H9 (cell line): ENCODE data around the gene OPTN. TPM values are rescaled to one million over a fixed set of nuclear protein-coding genes. Genes with fewer than 3 reads are reported as not detected.

Experiments used
- DNase-seq: peaks from one replicate; pipeline ENCODE4 v3.0.0-alpha.2; 2017
- H2AFZ ChIP-seq: one replicate; pipeline ENCODE4 v1.6.1; 2013; ENCODE audit warnings: mild to moderate bottlenecking, low read length, control low read depth, moderate library complexity
- H2AK5ac ChIP-seq: 2 replicates; pipeline ENCODE4 v1.6.1; 2013; ENCODE audit warnings: low read length, control low read depth, mixed read lengths; ENCODE audit not compliant: insufficient read length
- H2BK120ac ChIP-seq: one replicate; pipeline ENCODE4 v1.6.1; 2013; ENCODE audit warnings: low read depth, mild to moderate bottlenecking, low read length, control low read depth, inconsistent platforms; ENCODE audit not compliant: poor library complexity, severe bottlenecking
- H2BK12ac ChIP-seq: 2 replicates; pipeline ENCODE4 v1.6.1; 2013; ENCODE audit warnings: low read length, control low read depth, mixed read lengths, low read depth; ENCODE audit not compliant: insufficient read length
- H2BK15ac ChIP-seq: 2 replicates; pipeline ENCODE4 v1.6.1; 2013; ENCODE audit warnings: low read depth, low read length, control low read depth
- H2BK20ac ChIP-seq: one replicate; pipeline ENCODE4 v1.6.1; 2013; ENCODE audit warnings: low read depth, mild to moderate bottlenecking, low read length, control low read depth, inconsistent platforms; ENCODE audit not compliant: poor library complexity, severe bottlenecking
- H2BK5ac ChIP-seq: 2 replicates; pipeline ENCODE4 v1.6.1; 2013; ENCODE audit warnings: low read length, control low read depth, mixed read lengths; ENCODE audit not compliant: insufficient read length
- H3K14ac ChIP-seq: 2 replicates; pipeline ENCODE4 v1.6.1; 2013; ENCODE audit warnings: low read length, control low read depth; ENCODE audit not compliant: insufficient read depth
- H3K18ac ChIP-seq: 2 replicates; pipeline ENCODE4 v1.6.1; 2013; ENCODE audit warnings: low read depth, mild to moderate bottlenecking, mixed read lengths, low read length, control low read depth; ENCODE audit not compliant: insufficient read length
- H3K23ac ChIP-seq: 2 replicates; pipeline ENCODE4 v1.6.1; 2013; ENCODE audit warnings: low read length, control low read depth, mixed read lengths, low read depth; ENCODE audit not compliant: insufficient read length
- H3K23me2 ChIP-seq: 2 replicates; pipeline ENCODE4 v1.6.1; 2013; ENCODE audit warnings: low read depth, mild to moderate bottlenecking, mixed read lengths, low read length, control low read depth; ENCODE audit not compliant: insufficient read length, poor library complexity, severe bottlenecking
- H3K27ac ChIP-seq: 2 replicates; pipeline ENCODE4 v1.5.1; 2013; ENCODE audit warnings: low read length, control low read depth, mixed read lengths, low read depth; ENCODE audit not compliant: insufficient read length
- H3K27me3 ChIP-seq: 2 replicates; pipeline ENCODE4 v1.6.1; 2013; ENCODE audit warnings: low read length, control low read depth, inconsistent platforms; ENCODE audit not compliant: insufficient read depth
- H3K4ac ChIP-seq: 2 replicates; pipeline ENCODE4 v1.6.1; 2013; ENCODE audit warnings: low read depth, mild to moderate bottlenecking, control low read depth, inconsistent platforms, low read length, moderate library complexity
- H3K4me1 ChIP-seq: 2 replicates; pipeline ENCODE4 v1.6.1; 2013; ENCODE audit warnings: low read length, control low read depth, inconsistent platforms; ENCODE audit not compliant: insufficient read depth
- H3K4me2 ChIP-seq: 2 replicates; pipeline ENCODE4 v1.6.1; 2013; ENCODE audit warnings: low read length, control low read depth, mixed read lengths; ENCODE audit not compliant: insufficient read length, insufficient read depth
- H3K56ac ChIP-seq: 2 replicates; pipeline ENCODE4 v1.6.1; 2013; ENCODE audit warnings: low read depth, mild to moderate bottlenecking, mixed read lengths, low read length, control low read depth; ENCODE audit not compliant: insufficient read length
- H3K79me1 ChIP-seq: 2 replicates; pipeline ENCODE4 v1.6.1; 2013; ENCODE audit warnings: low read depth, mild to moderate bottlenecking, moderate library complexity, low read length, control low read depth, inconsistent platforms; ENCODE audit not compliant: insufficient read depth, poor library complexity, severe bottlenecking
- H3K79me2 ChIP-seq: 2 replicates; pipeline ENCODE4 v1.6.1; 2013; ENCODE audit warnings: low read length, control low read depth, inconsistent platforms; ENCODE audit not compliant: insufficient read depth
- H3K9ac ChIP-seq: 2 replicates; pipeline ENCODE4 v1.6.1; 2013; ENCODE audit warnings: low read length, control low read depth, mixed read lengths; ENCODE audit not compliant: insufficient read length; ENCODE audit errors: extremely low read depth
- H3K9me3 ChIP-seq: one replicate; pipeline ENCODE4 v1.6.1; 2013; ENCODE audit warnings: low read depth, low read length, inconsistent platforms; ENCODE audit not compliant: control insufficient read depth
- H3T11ph ChIP-seq: one replicate; pipeline ENCODE4 v1.6.1; 2013; ENCODE audit warnings: mild to moderate bottlenecking, low read length, control low read depth, inconsistent platforms
- H4K20me1 ChIP-seq: one replicate; pipeline ENCODE4 v1.6.1; 2013; ENCODE audit not compliant: control insufficient read depth, insufficient read length, insufficient read depth
- H4K5ac ChIP-seq: 2 replicates; pipeline ENCODE4 v1.6.1; 2013; ENCODE audit warnings: low read depth, mild to moderate bottlenecking, mixed read lengths, low read length, control low read depth; ENCODE audit not compliant: insufficient read length
- H4K8ac ChIP-seq: replicated peaks from 2 replicates; pipeline ENCODE4 v1.6.1; 2013; ENCODE audit warnings: low read length, control low read depth, mixed read lengths, low read depth; ENCODE audit not compliant: insufficient read length
- H4K91ac ChIP-seq: 2 replicates; pipeline ENCODE4 v1.6.1; 2013; ENCODE audit warnings: low read depth, mild to moderate bottlenecking, moderate library complexity, mixed read lengths, low read length, control low read depth; ENCODE audit not compliant: insufficient read length
- H3K27ac Mint-ChIP-seq, 3 experiments: 2 replicates in 2 of 3; 3 replicates in 1 of 3; pipeline ENCODE4 v1.8.0; 2020 to 2021; ENCODE audit warnings: mixed read lengths in 3 of 3, mild to moderate bottlenecking in 1 of 3, moderate library complexity in 1 of 3
- H3K27me3 Mint-ChIP-seq: 2 replicates; pipeline ENCODE4 v1.8.0; 2021; ENCODE audit warnings: low read depth, mild to moderate bottlenecking, moderate library complexity, mixed read lengths
- H3K36me3 Mint-ChIP-seq, 3 experiments: 2 replicates in 2 of 3; 3 replicates in 1 of 3; pipeline ENCODE4 v1.8.0; 2020 to 2021; ENCODE audit warnings: low read depth in 3 of 3, mixed read lengths in 3 of 3; ENCODE audit not compliant: insufficient read depth in 1 of 3
- H3K4me1 Mint-ChIP-seq, 2 experiments: 2 replicates each; pipeline ENCODE4 v1.8.0; 2020; ENCODE audit warnings: mixed read lengths in 2 of 2
- H3K4me3 Mint-ChIP-seq, 2 experiments: 2 replicates in 1 of 2; 3 replicates in 1 of 2; pipeline ENCODE4 v1.8.0; 2020 to 2021; ENCODE audit warnings: mild to moderate bottlenecking in 2 of 2, mixed read lengths in 2 of 2, moderate library complexity in 1 of 2
- H3K9me3 Mint-ChIP-seq, 2 experiments: 2 replicates in 1 of 2; 3 replicates in 1 of 2; pipeline ENCODE4 v1.8.0; 2020; ENCODE audit warnings: mild to moderate bottlenecking in 2 of 2, mixed read lengths in 2 of 2, moderate library complexity in 1 of 2
- WGBS: extraction: QIAGEN DNeasy Blood & Tissue Kit; methylation state at CpG from one replicate; pipeline ENCODE4 v1.1.7; 2013; ENCODE audit warnings: missing lambda C conversion rate, low lambda C conversion rate, mixed read lengths; ENCODE audit not compliant: insufficient read length; ENCODE audit errors: extremely low coverage; 5-methylcytosine and 5-hydroxymethylcytosine counted together
- total RNA-seq: library from RNA; stranded (reverse); gene quantifications from 2 replicates; pipeline ENCODE4 v1.2.1, GENCODE V29; 2021
- TF ChIP-seq, protein P1 (sequence below): fragments of 200-600 bp; sonication (generic); conservative IDR thresholded peaks from 3 replicates; pipeline ENCODE4 v1.8.0; 2021; ENCODE audit warnings: antibody characterized with exemption, mild to moderate bottlenecking

The OPTN gene
- total RNA-seq, 1 experiment from 2014 or later = 16.1 TPM

GRCh38 chr10:13158401-13158800 lies 58.4 kb downstream of the OPTN start:
- no CpG with 5 or more reads among the region's 32 CpGs for WGBS
- no peaks in the 10 kb centered on the region for H3K9me3 ChIP-seq
- H3K23me2 ChIP-seq = peaks cover 9% of the 10 kb centered on the region
- Mint-ChIP-seq H3K4me1 (peaks cover 9 to 12% of the 10 kb centered on the region in 2 experiments), H3K36me3 (peaks cover 2 to 8% (median 7%) of the 10 kb centered on the region in 3 experiments; a peak in 6 of 7 replicates), H3K4me3 (no peak overlapping the region), H3K9me3 (no peaks in the 10 kb centered on the region), H3K27me3 (no peaks in the 10 kb centered on the region), H3K27ac (peak overlapping the region in 1 of 3 experiments; percentile 38; a peak in 1 of 7 replicates)
- H3K4me1 ChIP-seq = no peaks in the 10 kb centered on the region; the same call in 1 of the 2 replicates
- H2BK15ac ChIP-seq = no peak overlapping the region
- TF ChIP-seq, protein P1, sequence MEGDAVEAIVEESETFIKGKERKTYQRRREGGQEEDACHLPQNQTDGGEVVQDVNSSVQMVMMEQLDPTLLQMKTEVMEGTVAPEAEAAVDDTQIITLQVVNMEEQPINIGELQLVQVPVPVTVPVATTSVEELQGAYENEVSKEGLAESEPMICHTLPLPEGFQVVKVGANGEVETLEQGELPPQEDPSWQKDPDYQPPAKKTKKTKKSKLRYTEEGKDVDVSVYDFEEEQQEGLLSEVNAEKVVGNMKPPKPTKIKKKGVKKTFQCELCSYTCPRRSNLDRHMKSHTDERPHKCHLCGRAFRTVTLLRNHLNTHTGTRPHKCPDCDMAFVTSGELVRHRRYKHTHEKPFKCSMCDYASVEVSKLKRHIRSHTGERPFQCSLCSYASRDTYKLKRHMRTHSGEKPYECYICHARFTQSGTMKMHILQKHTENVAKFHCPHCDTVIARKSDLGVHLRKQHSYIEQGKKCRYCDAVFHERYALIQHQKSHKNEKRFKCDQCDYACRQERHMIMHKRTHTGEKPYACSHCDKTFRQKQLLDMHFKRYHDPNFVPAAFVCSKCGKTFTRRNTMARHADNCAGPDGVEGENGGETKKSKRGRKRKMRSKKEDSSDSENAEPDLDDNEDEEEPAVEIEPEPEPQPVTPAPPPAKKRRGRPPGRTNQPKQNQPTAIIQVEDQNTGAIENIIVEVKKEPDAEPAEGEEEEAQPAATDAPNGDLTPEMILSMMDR = no peak
- H3K23ac ChIP-seq = no peak overlapping the region
- peaks cover 9% of the 10 kb centered on the region for H3K79me1 ChIP-seq
- H3K9ac ChIP-seq = no peak overlapping the region
- no peaks in the 10 kb centered on the region for H4K20me1 ChIP-seq
- no peak overlapping the region for H2BK20ac ChIP-seq
- H3K18ac ChIP-seq = no peak overlapping the region
- no peak overlapping the region for H3K14ac ChIP-seq
- no peak overlapping the region for H2BK12ac ChIP-seq
- DNase-seq = no peak
- no peak overlapping the region for H3T11ph ChIP-seq
- no peak overlapping the region for H2AK5ac ChIP-seq
- H3K56ac ChIP-seq = no peak overlapping the region
- peaks cover 11% of the 10 kb centered on the region; the same call in 1 of the 2 replicates for H3K79me2 ChIP-seq
- H2BK120ac ChIP-seq = no peak overlapping the region
- H3K27me3 ChIP-seq = no peaks in the 10 kb centered on the region
- H2AFZ ChIP-seq = no peak overlapping the region
- no peak overlapping the region for H2BK5ac ChIP-seq
- no peak overlapping the region for H4K91ac ChIP-seq
- H3K4me2 ChIP-seq = no peak overlapping the region
- H3K27ac ChIP-seq = no peak overlapping the region
- no peak overlapping the region for H3K4ac ChIP-seq
- H4K5ac ChIP-seq = no peak overlapping the region
- no peak overlapping the region for H4K8ac ChIP-seq
